ENCODE measurements around the gene SLC35E2B. TPM values are rescaled to one million over a fixed set of nuclear protein-coding genes. Genes with fewer than 3 reads are reported as not detected.

The SLC35E2B gene
- total RNA-seq, 1 donor from 2014 or later, result 45.1 TPM

DNA sequence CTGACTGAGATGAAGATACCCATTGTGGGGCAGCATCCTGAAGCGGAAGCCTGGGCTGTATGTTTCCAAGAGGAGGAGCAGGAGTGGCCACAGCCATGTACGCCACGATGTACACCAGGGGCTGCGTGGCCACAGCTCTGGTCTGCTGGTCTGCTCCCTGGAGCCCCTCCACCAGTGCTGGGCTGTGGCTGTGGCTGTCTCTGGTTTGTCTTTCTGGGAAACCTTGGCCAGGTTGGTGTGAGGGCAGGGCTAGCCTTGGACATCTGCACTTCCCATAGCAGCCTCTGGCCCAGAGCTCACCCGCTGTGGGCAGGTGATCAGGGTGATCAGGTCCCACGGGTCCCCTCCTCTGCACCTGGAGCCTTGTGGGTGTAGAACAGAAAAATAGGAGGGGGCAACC lies 74.7 kb downstream of the SLC35E2B start:
- H3K36me3 ChIP-seq (ENCODE audit: insufficient read depth, low read length), result peaks cover 3% of the 10 kb centered on the region
- H3K9ac ChIP-seq (ENCODE audit: low read length), result no peak overlapping the region
- peaks cover 45% of the 10 kb centered on the region for H3K79me2 ChIP-seq (ENCODE audit: insufficient read depth, low read length)
- H3K27ac ChIP-seq (ENCODE audit: low read depth, low read length), result no peak overlapping the region
- no peaks in the 10 kb centered on the region for H3K9me3 ChIP-seq (ENCODE audit: insufficient read depth, low read depth, low read length)
- FAIRE-seq, result no peak
- peaks cover 4% of the 10 kb centered on the region for H3K36me3 Mint-ChIP-seq (ENCODE audit: low read depth, unreplicated experiment)
- H3K9me3 Mint-ChIP-seq (ENCODE audit: unreplicated experiment), result no peaks in the 10 kb centered on the region
- H4K20me1 ChIP-seq (ENCODE audit: insufficient read depth, low read length), result peaks cover 80% of the 10 kb centered on the region
- H3K4me3 ChIP-seq (ENCODE audit: insufficient read depth, low read depth, low read length), result no peak overlapping the region
- H3K27me3 ChIP-seq (ENCODE audit: insufficient read depth, low read length), result no peaks in the 10 kb centered on the region
- TF ChIP-seq, protein P1, sequence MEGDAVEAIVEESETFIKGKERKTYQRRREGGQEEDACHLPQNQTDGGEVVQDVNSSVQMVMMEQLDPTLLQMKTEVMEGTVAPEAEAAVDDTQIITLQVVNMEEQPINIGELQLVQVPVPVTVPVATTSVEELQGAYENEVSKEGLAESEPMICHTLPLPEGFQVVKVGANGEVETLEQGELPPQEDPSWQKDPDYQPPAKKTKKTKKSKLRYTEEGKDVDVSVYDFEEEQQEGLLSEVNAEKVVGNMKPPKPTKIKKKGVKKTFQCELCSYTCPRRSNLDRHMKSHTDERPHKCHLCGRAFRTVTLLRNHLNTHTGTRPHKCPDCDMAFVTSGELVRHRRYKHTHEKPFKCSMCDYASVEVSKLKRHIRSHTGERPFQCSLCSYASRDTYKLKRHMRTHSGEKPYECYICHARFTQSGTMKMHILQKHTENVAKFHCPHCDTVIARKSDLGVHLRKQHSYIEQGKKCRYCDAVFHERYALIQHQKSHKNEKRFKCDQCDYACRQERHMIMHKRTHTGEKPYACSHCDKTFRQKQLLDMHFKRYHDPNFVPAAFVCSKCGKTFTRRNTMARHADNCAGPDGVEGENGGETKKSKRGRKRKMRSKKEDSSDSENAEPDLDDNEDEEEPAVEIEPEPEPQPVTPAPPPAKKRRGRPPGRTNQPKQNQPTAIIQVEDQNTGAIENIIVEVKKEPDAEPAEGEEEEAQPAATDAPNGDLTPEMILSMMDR (IDR thresholded peaks at IDR 0.05; ENCODE audit: insufficient read depth, low read depth, low read length), result no peak
- no peak for TF ChIP-seq EZH2 (IDR thresholded peaks at IDR 0.05; ENCODE audit: insufficient read depth, low read length)
- H3K4me3 Mint-ChIP-seq (ENCODE audit: unreplicated experiment), result peak overlapping the region; percentile 92
- H3K27me3 Mint-ChIP-seq (ENCODE audit: low read depth, unreplicated experiment), result no peaks in the 10 kb centered on the region
- no peak for DNase-seq (ENCODE audit: low read depth)
- H3K4me1 ChIP-seq (ENCODE audit: insufficient read depth, low read length), result peaks cover 33% of the 10 kb centered on the region
- H2AFZ ChIP-seq (ENCODE audit: low read depth, low read length), result no peak overlapping the region
- H3K4me1 Mint-ChIP-seq (ENCODE audit: low read depth, unreplicated experiment), result peaks cover 18% of the 10 kb centered on the region
- no peak overlapping the region for H3K27ac Mint-ChIP-seq (ENCODE audit: unreplicated experiment)
- H3K4me2 ChIP-seq (ENCODE audit: low read length), result no peak overlapping the region

DNA sequence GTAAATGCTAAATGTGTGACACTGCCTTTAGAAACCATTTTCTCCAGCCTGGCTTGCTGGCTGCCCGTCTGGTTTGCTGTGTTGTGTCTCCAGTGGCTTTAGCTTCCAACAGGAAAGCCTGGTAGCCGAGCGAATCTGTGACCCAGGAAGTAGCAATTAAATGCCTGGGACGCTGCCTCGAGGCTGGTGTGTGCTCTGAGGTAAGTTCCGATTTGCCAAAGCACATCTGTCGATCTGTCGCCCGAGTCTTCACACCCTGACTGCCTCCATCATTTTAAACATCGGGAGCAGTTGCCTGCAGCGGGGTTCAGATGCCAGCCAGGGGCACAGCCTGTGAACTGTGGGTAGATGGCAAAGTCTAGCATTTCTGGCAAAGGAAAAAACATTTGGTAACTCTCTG lies 75.1 kb downstream of the SLC35E2B start:
- H3K27me3 ChIP-seq (ENCODE audit: insufficient read depth, low read length), result no peaks in the 10 kb centered on the region
- H3K9me3 ChIP-seq (ENCODE audit: insufficient read depth, low read depth, low read length), result no peaks in the 10 kb centered on the region
- no peak overlapping the region for H2AFZ ChIP-seq (ENCODE audit: low read depth, low read length)
- peak overlapping the region; percentile 77 for H3K4me3 ChIP-seq (ENCODE audit: insufficient read depth, low read depth, low read length)
- Mint-ChIP-seq H3K27ac (ENCODE audit: unreplicated experiment) (peak overlapping the region; percentile 18), H3K4me3 (ENCODE audit: unreplicated experiment) (peak overlapping the region; percentile 92), H3K36me3 (ENCODE audit: low read depth, unreplicated experiment) (peaks cover 4% of the 10 kb centered on the region), H3K9me3 (ENCODE audit: unreplicated experiment) (no peaks in the 10 kb centered on the region), H3K4me1 (ENCODE audit: low read depth, unreplicated experiment) (peaks cover 14% of the 10 kb centered on the region), H3K27me3 (ENCODE audit: low read depth, unreplicated experiment) (no peaks in the 10 kb centered on the region)
- H3K4me2 ChIP-seq (ENCODE audit: low read length), result peak overlapping the region; percentile 95
- H4K20me1 ChIP-seq (ENCODE audit: insufficient read depth, low read length), result peaks cover 76% of the 10 kb centered on the region
- TF ChIP-seq, protein P1 (IDR thresholded peaks at IDR 0.05; ENCODE audit: insufficient read depth, low read depth, low read length), result no peak
- no peak for TF ChIP-seq EZH2 (IDR thresholded peaks at IDR 0.05; ENCODE audit: insufficient read depth, low read length)
- FAIRE-seq (no peak), DNase-seq (ENCODE audit: low read depth) (no peak)
- peaks cover 29% of the 10 kb centered on the region for H3K4me1 ChIP-seq (ENCODE audit: insufficient read depth, low read length)
- H3K9ac ChIP-seq (ENCODE audit: low read length), result peak overlapping the region; percentile 100
- H3K36me3 ChIP-seq (ENCODE audit: insufficient read depth, low read length), result peaks cover 3% of the 10 kb centered on the region
- H3K27ac ChIP-seq (ENCODE audit: low read depth, low read length), result no peak overlapping the region
- H3K79me2 ChIP-seq (ENCODE audit: insufficient read depth, low read length), result peaks cover 45% of the 10 kb centered on the region

DNA sequence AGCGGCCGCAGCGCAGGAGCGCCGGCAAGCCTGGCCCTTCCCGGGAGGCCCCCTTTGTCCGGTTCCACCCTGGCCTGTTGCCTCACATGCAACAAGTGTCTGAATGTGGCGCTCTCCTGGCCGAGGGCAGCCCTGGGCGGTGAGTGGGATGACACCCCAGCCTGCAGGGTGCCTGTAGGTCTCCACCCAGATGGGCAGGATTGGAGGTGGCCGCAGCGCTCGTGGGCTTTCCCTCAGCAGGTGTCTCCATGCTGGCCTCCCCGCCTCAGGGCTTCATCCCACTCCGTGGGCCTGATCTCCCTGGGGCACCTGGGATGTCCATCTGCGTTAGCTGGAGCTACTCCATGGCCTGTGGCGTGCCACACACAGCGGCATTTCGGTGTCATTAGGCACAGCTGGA lies 75.8 kb downstream of the SLC35E2B start:
- Histone ChIP-seq H3K36me3 (ENCODE audit: insufficient read depth, low read length) (peaks cover 3% of the 10 kb centered on the region), H3K27ac (ENCODE audit: low read depth, low read length) (no peak overlapping the region), H3K27me3 (ENCODE audit: insufficient read depth, low read length) (no peaks in the 10 kb centered on the region), H3K4me3 (ENCODE audit: insufficient read depth, low read depth, low read length) (peak overlapping the region; percentile 77), H3K4me2 (ENCODE audit: low read length) (peak overlapping the region; percentile 95), H3K4me1 (ENCODE audit: insufficient read depth, low read length) (peaks cover 24% of the 10 kb centered on the region), H4K20me1 (ENCODE audit: insufficient read depth, low read length) (peaks cover 74% of the 10 kb centered on the region), H3K79me2 (ENCODE audit: insufficient read depth, low read length) (peaks cover 45% of the 10 kb centered on the region), H3K9me3 (ENCODE audit: insufficient read depth, low read depth, low read length) (no peaks in the 10 kb centered on the region), H2AFZ (ENCODE audit: low read depth, low read length) (no peak overlapping the region), H3K9ac (ENCODE audit: low read length) (peak overlapping the region; percentile 100)
- H3K4me1 Mint-ChIP-seq (ENCODE audit: low read depth, unreplicated experiment), result peaks cover 9% of the 10 kb centered on the region
- DNase-seq (ENCODE audit: low read depth) (no peak), FAIRE-seq (no peak)
- H3K9me3 Mint-ChIP-seq (ENCODE audit: unreplicated experiment), result no peaks in the 10 kb centered on the region
- TF ChIP-seq, protein P1 (IDR thresholded peaks at IDR 0.05; ENCODE audit: insufficient read depth, low read depth, low read length), result no peak
- no peak for TF ChIP-seq EZH2 (IDR thresholded peaks at IDR 0.05; ENCODE audit: insufficient read depth, low read length)
- peak overlapping the region; percentile 92 for H3K4me3 Mint-ChIP-seq (ENCODE audit: unreplicated experiment)
- H3K36me3 Mint-ChIP-seq (ENCODE audit: low read depth, unreplicated experiment), result peaks cover 6% of the 10 kb centered on the region
- H3K27ac Mint-ChIP-seq (ENCODE audit: unreplicated experiment), result no peak overlapping the region
- H3K27me3 Mint-ChIP-seq (ENCODE audit: low read depth, unreplicated experiment), result no peaks in the 10 kb centered on the region
